Activated CD8-positive, alpha-beta memory T cell treated with anti-CD3 and anti-CD28 coated beads, Interleukin-2, amount 50 U/mL, for 24 hours (primary cell): ENCODE data around the gene RIMBP2.

Experiments
- DNase-seq: peaks from one replicate; pipeline ENCODE4 v3.0.0-alpha.2; 2020; ENCODE audit errors: extremely low read depth

The RIMBP2 gene

GRCh38 chr12:130374083-130374482 is 342.0 kb downstream of the RIMBP2 start:
- no peak for DNase-seq

- no peak for DNase-seq
These were observed 343.2 kb downstream of the RIMBP2 start for GRCh38 chr12:130372936-130373335.

- no peak for DNase-seq
These were observed 344.8 kb downstream of the RIMBP2 start for GRCh38 chr12:130371296-130371695.

- no peak for DNase-seq
These were observed 346.3 kb downstream of the RIMBP2 start for GRCh38 chr12:130369816-130370215.

GRCh38 chr12:130367523-130367922 is 348.6 kb downstream of the RIMBP2 start:
- no peak for DNase-seq

- no peak for DNase-seq
These were observed 349.1 kb downstream of the RIMBP2 start for GRCh38 chr12:130367003-130367402.

- DNase-seq: no peak
These were observed 349.9 kb downstream of the RIMBP2 start for GRCh38 chr12:130366159-130366558.

- DNase-seq: no peak
These were observed 351.5 kb downstream of the RIMBP2 start for GRCh38 chr12:130364578-130364977.

GRCh38 chr12:130362060-130362459 is 354.0 kb downstream of the RIMBP2 start:
- DNase-seq: no peak

- no peak for DNase-seq
These were observed 358.3 kb downstream of the RIMBP2 start for GRCh38 chr12:130357729-130358330.

- no peak for DNase-seq
These were observed 358.9 kb downstream of the RIMBP2 start for GRCh38 chr12:130357241-130357640.

GRCh38 chr12:130356222-130356621 is 359.9 kb downstream of the RIMBP2 start:
- no peak for DNase-seq

GRCh38 chr12:130354407-130354806 is 361.7 kb downstream of the RIMBP2 start:
- no peak for DNase-seq

- DNase-seq: no peak
These were observed 363.0 kb downstream of the RIMBP2 start for GRCh38 chr12:130353081-130353480.

- DNase-seq: no peak
These were observed 364.8 kb downstream of the RIMBP2 start for GRCh38 chr12:130351326-130351725.

- no peak for DNase-seq
These were observed 365.4 kb downstream of the RIMBP2 start for GRCh38 chr12:130350715-130351114.

GRCh38 chr12:130347588-130347987 is 368.5 kb downstream of the RIMBP2 start:
- DNase-seq: no peak
